ENCODE measurements around the gene PSMA2. TPM values are rescaled to one million over a fixed set of nuclear protein-coding genes. Genes with fewer than 3 reads are reported as not detected.

PSMA2 gene
- 280 TPM for polyA plus RNA-seq (ENCODE audit: insufficient read length)
- long read RNA-seq, donor 1, transcript PSMA2-201 (8 exons, 1,487 nt), result major isoform, 221 of 726 reads
- long read RNA-seq, donor 1, partial matches to known transcripts, result 367 of 726 reads
- long read RNA-seq, donor 1, other reads (novel, unspliced or antisense), result 135 of 726 reads
- long read RNA-seq, donor 2, transcript PSMA2-201 (8 exons, 1,487 nt), result major isoform, 191 of 426 reads
- long read RNA-seq, donor 2, partial matches to known transcripts, result 100 of 426 reads
- long read RNA-seq, donor 2, other reads (novel, unspliced or antisense), result 132 of 426 reads
- long read RNA-seq, donor 3, transcript PSMA2-201 (8 exons, 1,487 nt), result major isoform, 164 of 258 reads
- long read RNA-seq, donor 3, partial matches to known transcripts, result 93 of 258 reads
- long read RNA-seq, donor 3, other reads (novel, unspliced or antisense), result 0 of 258 reads
- long read RNA-seq, donor 4, transcript PSMA2-201 (8 exons, 1,487 nt), result major isoform, 34 of 71 reads
- long read RNA-seq, donor 4, partial matches to known transcripts, result 37 of 71 reads
- long read RNA-seq, donor 4, other reads (novel, unspliced or antisense), result 0 of 71 reads
- long read RNA-seq, donor 5, transcript PSMA2-201 (8 exons, 1,487 nt), result major isoform, 570 of 1,707 reads
- long read RNA-seq, donor 5, partial matches to known transcripts, result 1,118 of 1,707 reads
- long read RNA-seq, donor 5, other reads (novel, unspliced or antisense), result 15 of 1,707 reads
- long read RNA-seq, donor 6, transcript PSMA2-201 (8 exons, 1,487 nt), result major isoform, 267 of 604 reads
- long read RNA-seq, donor 6, partial matches to known transcripts, result 182 of 604 reads
- long read RNA-seq, donor 6, other reads (novel, unspliced or antisense), result 152 of 604 reads
- long read RNA-seq, donor 7, transcript PSMA2-201 (8 exons, 1,487 nt), result major isoform, 355 of 1,274 reads
- long read RNA-seq, donor 7, partial matches to known transcripts, result 704 of 1,274 reads
- long read RNA-seq, donor 7, other reads (novel, unspliced or antisense), result 214 of 1,274 reads
- long read RNA-seq, donor 8, transcript PSMA2-201 (8 exons, 1,487 nt), result major isoform, 108 of 145 reads
- long read RNA-seq, donor 8, partial matches to known transcripts, result 36 of 145 reads
- long read RNA-seq, donor 8, other reads (novel, unspliced or antisense), result 0 of 145 reads

- DNase-seq, result peak; percentile 98
Measured at GRCh38 chr7:42931834-42932651, at the start of gene PSMA2, which contains the start of gene MRPL32. Gene PSMA2 (minus strand): TSS chr7:42932174. CDS start chr7:42932158, 16 bp downstream. Gene MRPL32 (plus strand): TSS chr7:42932376. CDS start chr7:42932387, 11 bp downstream.

GRCh38 chr7:42981601-42982000, 49.6 kb upstream of the PSMA2 start:
- no peak for DNase-seq

- DNase-seq, result no peak
Measured at GRCh38 chr7:42980514-42980913, 48.5 kb upstream of the PSMA2 start.

GRCh38 chr7:42980084-42980483, 48.1 kb upstream of the PSMA2 start:
- DNase-seq, result no peak

- no peak for DNase-seq
Measured at GRCh38 chr7:42978496-42978895, 46.5 kb upstream of the PSMA2 start.

- no peak for DNase-seq
Measured at GRCh38 chr7:42976371-42976770, 44.4 kb upstream of the PSMA2 start.

- DNase-seq, result peak; percentile 74
Measured at GRCh38 chr7:42972699-42973500, 40.9 kb upstream of the PSMA2 start.

GRCh38 chr7:42967391-42967790, 35.4 kb upstream of the PSMA2 start:
- no peak for DNase-seq

- no peak for DNase-seq
Measured at GRCh38 chr7:42964849-42965805, 33.2 kb upstream of the PSMA2 start.

GRCh38 chr7:42964293-42964692, 32.3 kb upstream of the PSMA2 start:
- DNase-seq, result no peak

GRCh38 chr7:42961170-42961569, 29.2 kb upstream of the PSMA2 start:
- DNase-seq, result no peak

- DNase-seq, result no peak
Measured at GRCh38 chr7:42960762-42961161, 28.8 kb upstream of the PSMA2 start.

- no peak for DNase-seq
Measured at GRCh38 chr7:42959549-42959948, 27.6 kb upstream of the PSMA2 start.

- DNase-seq, result no peak
Measured at GRCh38 chr7:42956062-42956461, 24.1 kb upstream of the PSMA2 start.

GRCh38 chr7:42953994-42954393, 22.0 kb upstream of the PSMA2 start:
- DNase-seq, result no peak

- no peak for DNase-seq
Measured at GRCh38 chr7:42952328-42952727, 20.4 kb upstream of the PSMA2 start.

GRCh38 chr7:42950417-42950816, 18.4 kb upstream of the PSMA2 start:
- no peak for DNase-seq

- no peak for DNase-seq
Measured at GRCh38 chr7:42947521-42947920, 15.5 kb upstream of the PSMA2 start.

- DNase-seq, result no peak
Measured at GRCh38 chr7:42946627-42946950, 14.6 kb upstream of the PSMA2 start.
